GM19455 (cell line): Measurements from ENCODE around the gene SIGLEC12.
"Not testable (repeated sequence)": the region's sequence is repeated elsewhere in the genome, so short reads cannot be mapped to it uniquely, and the experiment has no call there.

Experiments
- ATAC-seq: cut with Tn5 transposase; IDR thresholded peaks from one replicate; pipeline ENCODE4 v1.9.1; 2021; ENCODE audit not compliant: unreplicated experiment

SIGLEC12 gene

GRCh38 chr19:51485960-51486660 is 15.5 kb downstream of the SIGLEC12 start:
- no peak for ATAC-seq

GRCh38 chr19:51480590-51480989 is 21.0 kb downstream of the SIGLEC12 start:
- no peak for ATAC-seq

DNA sequence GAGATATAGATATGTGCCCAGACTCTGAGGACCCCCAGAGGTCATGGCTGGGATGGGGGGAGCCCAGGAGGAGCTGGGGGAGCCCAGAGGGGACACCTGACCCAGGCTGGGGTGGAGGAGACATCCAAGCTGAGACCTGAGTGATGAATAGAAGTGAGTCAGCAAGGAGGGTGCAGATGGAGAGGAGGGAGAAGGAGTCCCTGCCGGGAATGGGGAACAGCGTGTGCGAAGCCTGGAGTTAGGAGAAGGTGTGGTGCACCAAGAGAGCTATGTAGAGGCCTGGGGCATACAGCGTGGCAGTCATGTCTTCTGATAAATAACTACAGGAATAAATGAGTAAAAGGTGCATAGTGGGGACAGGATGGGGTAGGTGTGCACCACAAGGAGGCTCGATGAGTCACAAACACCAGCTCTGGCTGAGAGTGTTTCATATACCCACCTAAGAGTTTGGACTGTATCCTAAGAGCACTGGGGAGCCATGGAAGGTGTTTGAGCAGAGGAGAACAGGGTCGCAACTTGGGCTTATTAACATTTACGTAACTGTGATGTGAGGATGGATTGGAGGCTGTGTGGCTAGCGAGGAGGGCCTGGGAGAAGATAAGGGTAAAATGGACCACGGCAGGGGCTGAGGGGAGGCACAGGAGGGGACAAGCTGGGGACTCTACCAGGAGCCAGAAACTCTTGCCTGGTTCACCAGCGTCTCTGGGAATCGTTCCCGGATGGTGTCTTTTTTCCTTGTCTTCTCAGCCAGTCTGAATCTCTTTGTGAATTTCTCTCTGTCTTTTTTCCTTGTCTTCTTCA is 21.9 kb downstream of the SIGLEC12 start:
- no peak for ATAC-seq

GRCh38 chr19:51478381-51479234 is 23.0 kb downstream of the SIGLEC12 start, which contains the start of gene CEACAM18:
Gene CEACAM18 (plus strand): TSS chr19:51478539.
- ATAC-seq, result no peak

GRCh38 chr19:51477344-51477743 is 24.3 kb downstream of the SIGLEC12 start:
- ATAC-seq, result no peak

- ATAC-seq, result no peak
Observed at GRCh38 chr19:51476164-51476563, 25.4 kb downstream of the SIGLEC12 start.

DNA sequence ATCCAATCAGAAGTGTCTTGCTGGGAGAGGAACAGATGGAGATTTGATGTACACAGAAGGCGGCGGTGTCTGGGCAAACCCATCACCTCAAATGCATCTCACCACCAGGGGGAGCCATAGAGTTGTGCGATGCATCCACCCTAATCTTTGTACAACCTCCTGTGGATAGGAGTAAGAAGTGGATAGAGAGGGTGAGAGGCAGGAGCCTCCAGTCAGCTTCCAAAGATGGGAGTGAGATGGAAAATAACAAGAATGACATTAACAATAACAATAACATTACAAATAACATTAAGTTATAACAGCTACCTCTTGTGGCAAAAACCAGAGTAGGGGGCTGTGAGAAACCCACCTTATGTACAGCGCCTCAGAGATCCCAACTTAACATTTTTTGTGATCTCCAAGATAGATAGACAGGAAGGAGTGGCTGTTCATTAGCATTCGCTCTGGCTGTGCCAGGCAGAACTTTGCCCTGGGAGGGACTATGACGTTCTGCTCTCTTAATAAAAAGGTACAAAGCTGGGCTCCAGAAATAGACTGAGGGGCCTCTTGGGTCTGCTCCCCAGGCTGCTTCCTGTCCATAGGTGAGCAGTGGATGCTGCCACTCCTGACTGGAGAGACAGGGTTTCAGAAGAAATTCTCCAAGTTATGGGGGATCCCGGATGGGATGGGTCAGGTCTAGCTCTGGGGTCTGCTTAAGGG is 28.4 kb downstream of the SIGLEC12 start:
- no peak for ATAC-seq

DNA sequence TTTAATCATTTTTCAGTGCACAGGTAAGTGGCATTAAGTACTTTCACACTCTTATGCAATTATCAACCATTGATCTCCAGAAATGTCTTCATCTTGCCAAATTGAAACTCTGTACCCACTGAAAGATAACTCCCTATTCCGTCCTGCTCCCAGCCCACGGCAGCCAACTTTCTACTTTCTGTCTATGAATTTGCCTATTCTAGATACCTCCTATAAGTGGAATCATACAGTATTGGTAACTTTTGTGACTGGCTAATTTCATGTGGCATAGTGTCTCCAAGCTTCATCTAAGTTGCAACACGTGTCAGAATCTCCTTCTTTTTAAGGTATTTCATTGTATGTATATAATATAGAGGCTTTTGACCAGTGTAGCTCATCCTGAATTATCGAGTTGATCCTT is 29.0 kb downstream of the SIGLEC12 start:
- no peak for ATAC-seq

- no peak for ATAC-seq
Observed at GRCh38 chr19:51471527-51471926, 30.1 kb downstream of the SIGLEC12 start.

- no peak for ATAC-seq
Observed at GRCh38 chr19:51470966-51471365, 30.6 kb downstream of the SIGLEC12 start.

- no peak for ATAC-seq
Observed at GRCh38 chr19:51469629-51470028, 32.0 kb downstream of the SIGLEC12 start.

DNA sequence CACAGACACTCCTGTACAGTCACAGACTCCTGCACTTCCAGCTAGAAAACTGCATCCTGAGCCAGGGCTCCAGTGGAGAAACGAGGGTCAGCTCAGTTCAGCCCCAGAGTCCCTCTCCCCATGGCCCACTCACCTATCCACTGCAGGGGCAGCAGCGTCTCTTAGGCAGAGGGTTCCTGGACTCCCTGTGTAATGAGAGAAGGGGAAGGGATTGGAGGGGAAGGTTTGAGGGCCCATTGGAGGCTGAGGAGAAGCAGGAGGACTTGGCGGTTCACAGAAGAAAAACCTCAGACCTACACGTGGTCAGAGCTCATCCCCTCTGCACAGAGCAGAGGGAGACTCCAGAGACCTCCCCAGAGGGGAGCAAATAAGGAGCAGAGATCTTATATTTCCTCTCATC is 32.4 kb downstream of the SIGLEC12 start:
- ATAC-seq, result no peak

DNA sequence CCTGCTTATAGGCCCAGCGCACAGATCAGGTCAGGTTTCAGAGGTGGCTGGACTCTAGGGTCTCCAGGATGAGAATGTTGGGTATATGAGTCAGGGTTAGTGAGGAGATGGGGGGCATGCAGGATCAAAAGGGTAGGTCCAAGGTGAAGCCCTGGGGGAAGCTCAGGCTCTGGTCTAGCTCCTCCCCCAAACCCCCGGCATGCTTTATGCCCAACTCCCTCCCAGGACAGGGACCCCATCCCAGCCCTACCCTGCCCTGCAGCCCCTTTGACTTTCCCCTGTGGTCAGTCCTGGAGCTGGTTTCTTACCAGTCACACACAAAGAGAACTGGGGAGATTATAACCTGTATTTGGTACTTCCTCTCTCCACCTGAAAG is 33.1 kb downstream of the SIGLEC12 start:
- ATAC-seq, result no peak

DNA sequence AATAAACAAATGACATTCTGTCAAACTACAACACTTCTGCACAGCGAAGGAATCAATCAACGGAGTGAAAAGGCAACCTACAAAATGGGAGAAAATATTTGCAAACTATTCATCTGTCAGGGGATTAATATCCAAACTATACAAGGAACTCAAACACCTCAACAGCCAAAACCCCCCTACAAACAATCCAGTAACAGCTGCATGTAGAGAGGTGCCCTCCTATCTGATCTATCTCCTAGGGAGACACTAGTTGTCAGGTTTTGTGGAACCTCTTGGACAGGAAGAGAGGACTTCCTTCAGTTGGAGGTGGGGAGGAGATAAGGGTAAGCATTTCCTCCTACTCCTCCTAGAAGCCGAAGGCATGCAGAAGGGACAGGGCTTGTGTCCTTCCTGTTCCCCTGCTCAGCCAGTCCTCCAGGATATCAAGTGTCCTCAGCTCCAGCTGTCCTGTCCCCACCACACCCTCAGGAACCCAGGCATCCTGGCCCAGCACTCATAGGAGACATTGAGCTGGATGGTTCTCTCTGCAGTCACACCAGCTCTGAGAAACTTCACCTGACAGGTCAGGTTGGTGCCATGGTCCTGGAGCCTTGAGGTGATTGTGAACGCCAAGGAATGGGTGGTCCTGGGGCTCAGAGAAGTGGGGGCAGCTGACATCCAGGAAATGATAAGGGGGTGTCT is 33.6 kb downstream of the SIGLEC12 start:
- no peak for ATAC-seq

DNA sequence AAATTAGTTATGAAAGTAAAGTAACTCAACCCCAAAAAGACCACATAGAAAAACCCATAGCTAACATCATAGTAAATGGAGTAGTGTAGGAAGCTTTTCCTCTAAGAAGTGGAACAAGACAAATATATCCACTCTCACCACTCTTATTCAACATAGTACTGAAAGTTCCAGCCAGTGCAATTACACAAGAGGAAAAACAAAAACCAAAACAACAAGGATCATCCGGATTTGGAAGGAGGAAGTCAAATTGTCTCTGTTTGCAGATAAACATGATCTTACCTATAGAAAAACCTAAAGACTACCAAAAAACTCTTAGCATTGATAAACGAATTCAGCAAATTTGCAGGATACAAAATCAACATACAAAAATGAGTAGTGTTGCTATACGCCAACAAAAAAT is 34.9 kb downstream of the SIGLEC12 start:
- ATAC-seq, result no peak

DNA sequence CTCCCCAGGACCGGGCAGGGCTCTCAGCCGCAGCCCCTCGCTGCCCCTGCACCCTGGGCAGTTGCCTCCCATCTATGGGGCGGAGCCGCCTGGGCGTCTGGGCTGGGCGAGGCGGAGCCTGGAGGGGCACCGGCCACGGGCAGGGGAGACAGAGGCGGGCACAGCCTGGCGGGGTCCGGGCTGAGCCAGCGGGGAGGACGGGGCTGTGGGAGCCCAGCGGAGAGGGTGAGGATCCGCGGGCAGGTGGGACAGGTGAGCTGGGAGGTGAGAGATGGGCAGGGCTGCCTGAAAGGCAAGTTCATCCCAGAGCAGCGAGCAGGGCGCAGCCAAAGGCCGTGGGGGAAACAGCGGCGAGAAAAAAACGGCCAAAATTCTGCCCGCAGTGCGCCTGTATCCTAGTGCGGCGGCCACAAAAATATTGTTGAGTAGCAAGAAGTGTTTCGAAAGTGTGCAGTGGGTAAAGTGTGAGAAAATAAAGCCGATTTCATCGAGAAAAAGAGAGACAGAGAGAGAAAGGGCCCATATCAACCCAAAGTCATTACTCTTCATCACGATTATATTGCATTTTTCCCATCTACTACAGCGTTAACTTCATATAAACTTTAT is 37.5 kb downstream of the SIGLEC12 start:
- ATAC-seq, result not testable (repeated sequence)

DNA sequence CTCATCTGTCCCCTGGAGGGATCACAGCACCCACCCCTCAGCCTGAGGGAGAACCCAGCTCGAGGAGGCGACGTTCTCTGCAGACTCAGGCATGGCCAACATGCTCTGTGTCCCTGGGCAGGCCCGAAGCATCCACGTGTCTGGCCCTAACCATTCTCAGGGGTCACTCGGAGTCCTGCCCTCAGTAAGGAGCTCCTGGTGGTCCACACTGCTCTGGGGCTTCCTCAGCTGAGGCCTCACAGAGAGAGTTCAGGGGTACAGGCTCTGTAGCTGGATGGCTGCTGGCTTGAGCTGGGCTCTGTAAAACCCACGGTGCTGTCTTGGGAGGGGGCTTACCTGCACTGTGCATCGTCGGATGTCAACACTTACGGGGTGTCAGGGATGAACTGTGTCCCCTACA is 38.9 kb downstream of the SIGLEC12 start:
- no peak for ATAC-seq

DNA sequence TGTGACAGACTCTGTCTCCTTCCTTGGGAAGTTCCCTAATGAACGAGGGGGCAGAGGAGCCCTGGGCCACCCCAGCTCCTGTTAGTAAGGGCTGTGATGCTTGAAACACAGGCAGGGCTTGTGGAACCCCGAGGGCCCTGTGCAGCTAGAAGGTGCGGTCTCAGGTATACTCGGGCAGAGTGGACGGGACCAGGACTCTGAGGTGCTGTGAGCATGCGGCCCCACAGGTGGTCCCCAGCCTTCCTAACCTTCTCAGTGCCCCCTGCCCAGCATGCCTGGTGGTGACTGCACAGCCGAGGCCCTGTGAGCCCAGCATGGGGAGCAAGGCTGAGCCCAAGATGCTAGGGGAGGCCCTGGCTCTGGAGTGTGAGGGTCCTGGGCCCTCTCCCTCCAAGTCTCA is 39.3 kb downstream of the SIGLEC12 start:
- ATAC-seq, result no peak

- no peak for ATAC-seq
Observed at GRCh38 chr19:51461723-51462161, 39.9 kb downstream of the SIGLEC12 start.
